Neural progenitor cell (in vitro differentiated cells): ENCODE measurements around the gene LMBR1. TPM values are rescaled to one million over a fixed set of nuclear protein-coding genes. Genes with fewer than 3 reads are reported as not detected.

Source experiments
- DNase-seq: peaks from one replicate; pipeline ENCODE4 v3.0.0-alpha.2; 2016; ENCODE audit warnings: low spot score
- H2AFZ ChIP-seq: fragments of 200-600 bp; sonication (generic); replicated peaks from 2 replicates; pipeline ENCODE4 v1.6.1; 2016; ENCODE audit warnings: antibody characterized with exemption
- H3F3A ChIP-seq: fragments of 200-600 bp; sonication (generic); 2 replicates; pipeline ENCODE4 v1.6.1; 2016; ENCODE audit warnings: antibody characterized with exemption, low read depth
- H3K27ac ChIP-seq: fragments of 200-600 bp; sonication (generic); 2 replicates; pipeline ENCODE4 v1.5.1; 2016; ENCODE audit warnings: mild to moderate bottlenecking
- H3K27me3 ChIP-seq: fragments of 200-600 bp; sonication (generic); 2 replicates; pipeline ENCODE4 v1.6.1; 2016; ENCODE audit warnings: mild to moderate bottlenecking, moderate library complexity
- H3K36me3 ChIP-seq: fragments of 200-600 bp; sonication (generic); 2 replicates; pipeline ENCODE4 v1.5.1; 2016
- H3K4me1 ChIP-seq: fragments of 200-600 bp; sonication (generic); 2 replicates; pipeline ENCODE4 v1.6.1; 2016; ENCODE audit warnings: mixed run types
- H3K4me2 ChIP-seq: fragments of 200-600 bp; sonication (generic); 2 replicates; pipeline ENCODE4 v1.6.1; 2016
- H3K4me3 ChIP-seq: fragments of 200-600 bp; sonication (generic); 2 replicates; pipeline ENCODE4 v1.5.1; 2016
- H3K79me2 ChIP-seq: fragments of 200-600 bp; sonication (generic); 2 replicates; pipeline ENCODE4 v1.6.1; 2016; ENCODE audit warnings: low read depth
- H3K9ac ChIP-seq: fragments of 200-600 bp; sonication (generic); 2 replicates; pipeline ENCODE4 v1.6.1; 2016
- H3K9me3 ChIP-seq: fragments of 200-600 bp; sonication (generic); 2 replicates; pipeline ENCODE4 v1.5.1; 2016; ENCODE audit warnings: low read depth
- H4K20me1 ChIP-seq: fragments of 200-600 bp; sonication (generic); 2 replicates; pipeline ENCODE4 v1.6.1; 2016; ENCODE audit warnings: low read depth
- H3K27ac Mint-ChIP-seq: 3 replicates; pipeline ENCODE4 v1.8.0; 2021; ENCODE audit warnings: mixed read lengths
- H3K27me3 Mint-ChIP-seq: 2 replicates; pipeline ENCODE4 v1.8.0; 2022; ENCODE audit warnings: low read depth, mild to moderate bottlenecking, inconsistent platforms, moderate library complexity, mixed read lengths; ENCODE audit not compliant: insufficient read depth
- H3K36me3 Mint-ChIP-seq: 3 replicates; pipeline ENCODE4 v1.8.0; 2021; ENCODE audit warnings: mixed read lengths
- H3K4me1 Mint-ChIP-seq: 3 replicates; pipeline ENCODE4 v1.8.0; 2021; ENCODE audit warnings: mixed read lengths
- H3K4me3 Mint-ChIP-seq: 3 replicates; pipeline ENCODE4 v1.8.0; 2021; ENCODE audit warnings: mild to moderate bottlenecking, moderate library complexity, mixed read lengths
- H3K9me3 Mint-ChIP-seq: 3 replicates; pipeline ENCODE4 v1.8.0; 2020; ENCODE audit warnings: mixed read lengths
- EZH2 ChIP-seq: fragments of 200-600 bp; sonication (generic); IDR thresholded peaks from 2 replicates; pipeline ENCODE4 v1.6.1; 2017; ENCODE audit warnings: antibody characterized with exemption, mild to moderate bottlenecking, moderate library complexity
- EZH2phosphoT487 ChIP-seq: fragments of 200-600 bp; sonication (generic); IDR thresholded peaks from 2 replicates; pipeline ENCODE4 v1.6.1; 2017; ENCODE audit warnings: antibody characterized with exemption
- total RNA-seq: library from RNA; depleted of rRNA; stranded (reverse); fragments of >200 nt; gene quantifications from 2 replicates; pipeline ENCODE4 v1.2.3, GENCODE V29; 2015; ENCODE audit warnings: low replicate concordance
- TF ChIP-seq, protein P1 (sequence below): fragments of 200-600 bp; sonication (generic); IDR thresholded peaks from 2 replicates; pipeline ENCODE4 v1.5.1; 2017; ENCODE audit warnings: antibody characterized with exemption, mild to moderate bottlenecking

LMBR1 gene
- total RNA-seq, 1 donor from 2014 or later = 58.1 TPM

DNA sequence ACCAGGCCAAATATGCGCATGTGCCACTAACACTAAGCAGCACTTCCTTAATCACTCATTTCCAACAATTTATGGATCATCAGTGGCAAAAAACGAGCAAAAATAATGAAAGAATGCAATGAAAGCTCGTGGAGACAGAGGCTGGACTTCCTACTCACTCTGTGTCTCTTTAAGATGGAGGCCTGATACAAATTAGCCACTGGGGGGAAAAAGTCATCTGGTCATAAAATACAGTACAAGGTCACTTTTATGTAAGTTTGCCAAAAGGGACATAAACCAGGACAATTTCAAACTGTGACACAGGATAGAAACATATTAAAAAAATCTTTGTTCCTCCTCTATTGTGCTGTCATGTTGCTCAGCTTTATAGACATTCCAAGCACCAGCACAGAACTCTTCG lies 101.7 kb downstream of the LMBR1 start:
- H2AFZ ChIP-seq = no peak overlapping the region
- H3K27ac ChIP-seq = no peak overlapping the region
- H3K4me3 ChIP-seq = no peak overlapping the region
- no peaks in the 10 kb centered on the region for H3F3A ChIP-seq
- Mint-ChIP-seq H3K4me3 (no peak overlapping the region), H3K4me1 (peaks cover 9% of the 10 kb centered on the region), H3K36me3 (no peaks in the 10 kb centered on the region), H3K9me3 (no peaks in the 10 kb centered on the region), H3K27ac (no peak overlapping the region), H3K27me3 (no peaks in the 10 kb centered on the region)
- no peaks in the 10 kb centered on the region for H3K9me3 ChIP-seq
- no peak for TF ChIP-seq EZH2phosphoT487
- no peak overlapping the region for H3K9ac ChIP-seq
- no peaks in the 10 kb centered on the region for H3K4me1 ChIP-seq
- no peaks in the 10 kb centered on the region for H4K20me1 ChIP-seq
- H3K36me3 ChIP-seq = no peaks in the 10 kb centered on the region
- no peaks in the 10 kb centered on the region for H3K79me2 ChIP-seq
- DNase-seq = no peak
- no peak overlapping the region for H3K4me2 ChIP-seq
- no peaks in the 10 kb centered on the region for H3K27me3 ChIP-seq

DNA sequence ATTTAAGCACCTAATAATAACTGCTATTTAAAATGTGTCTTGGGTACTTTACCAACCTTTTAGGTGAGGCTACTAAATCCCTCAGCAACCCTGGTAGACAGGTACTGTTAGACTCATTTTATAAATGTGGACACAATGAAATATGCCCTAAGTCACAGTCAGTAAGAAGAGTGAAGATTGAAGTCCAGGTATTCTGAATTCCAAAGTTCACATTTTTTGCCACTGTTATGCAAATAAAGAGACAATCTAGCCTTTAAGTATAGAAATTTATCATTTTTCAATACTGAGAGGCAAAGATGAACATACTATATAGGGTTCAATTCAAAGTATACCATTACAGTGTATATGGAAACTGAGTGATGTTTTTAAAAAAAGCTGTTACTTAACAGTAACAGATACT lies 102.7 kb downstream of the LMBR1 start:
- H3K4me1 Mint-ChIP-seq = peaks cover 9% of the 10 kb centered on the region
- H3K36me3 ChIP-seq = no peaks in the 10 kb centered on the region
- TF ChIP-seq EZH2phosphoT487 = no peak
- TF ChIP-seq, protein P1, sequence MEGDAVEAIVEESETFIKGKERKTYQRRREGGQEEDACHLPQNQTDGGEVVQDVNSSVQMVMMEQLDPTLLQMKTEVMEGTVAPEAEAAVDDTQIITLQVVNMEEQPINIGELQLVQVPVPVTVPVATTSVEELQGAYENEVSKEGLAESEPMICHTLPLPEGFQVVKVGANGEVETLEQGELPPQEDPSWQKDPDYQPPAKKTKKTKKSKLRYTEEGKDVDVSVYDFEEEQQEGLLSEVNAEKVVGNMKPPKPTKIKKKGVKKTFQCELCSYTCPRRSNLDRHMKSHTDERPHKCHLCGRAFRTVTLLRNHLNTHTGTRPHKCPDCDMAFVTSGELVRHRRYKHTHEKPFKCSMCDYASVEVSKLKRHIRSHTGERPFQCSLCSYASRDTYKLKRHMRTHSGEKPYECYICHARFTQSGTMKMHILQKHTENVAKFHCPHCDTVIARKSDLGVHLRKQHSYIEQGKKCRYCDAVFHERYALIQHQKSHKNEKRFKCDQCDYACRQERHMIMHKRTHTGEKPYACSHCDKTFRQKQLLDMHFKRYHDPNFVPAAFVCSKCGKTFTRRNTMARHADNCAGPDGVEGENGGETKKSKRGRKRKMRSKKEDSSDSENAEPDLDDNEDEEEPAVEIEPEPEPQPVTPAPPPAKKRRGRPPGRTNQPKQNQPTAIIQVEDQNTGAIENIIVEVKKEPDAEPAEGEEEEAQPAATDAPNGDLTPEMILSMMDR = no peak
- no peak for TF ChIP-seq EZH2
- H3K4me3 ChIP-seq = no peak overlapping the region
- no peak overlapping the region for H3K4me3 Mint-ChIP-seq
- H3K27ac Mint-ChIP-seq = no peak overlapping the region
- H3K9me3 ChIP-seq = no peaks in the 10 kb centered on the region
- H3F3A ChIP-seq = no peaks in the 10 kb centered on the region
- H3K9ac ChIP-seq = no peak overlapping the region
- no peaks in the 10 kb centered on the region for H3K27me3 Mint-ChIP-seq
- H3K36me3 Mint-ChIP-seq = no peaks in the 10 kb centered on the region
- no peak overlapping the region for H3K27ac ChIP-seq
- no peak overlapping the region for H2AFZ ChIP-seq
- H3K4me1 ChIP-seq = no peaks in the 10 kb centered on the region
- no peaks in the 10 kb centered on the region for H3K27me3 ChIP-seq
- no peaks in the 10 kb centered on the region for H3K79me2 ChIP-seq
- H3K4me2 ChIP-seq = no peak overlapping the region
- no peaks in the 10 kb centered on the region for H4K20me1 ChIP-seq
- H3K9me3 Mint-ChIP-seq = no peaks in the 10 kb centered on the region
- DNase-seq = no peak

DNA sequence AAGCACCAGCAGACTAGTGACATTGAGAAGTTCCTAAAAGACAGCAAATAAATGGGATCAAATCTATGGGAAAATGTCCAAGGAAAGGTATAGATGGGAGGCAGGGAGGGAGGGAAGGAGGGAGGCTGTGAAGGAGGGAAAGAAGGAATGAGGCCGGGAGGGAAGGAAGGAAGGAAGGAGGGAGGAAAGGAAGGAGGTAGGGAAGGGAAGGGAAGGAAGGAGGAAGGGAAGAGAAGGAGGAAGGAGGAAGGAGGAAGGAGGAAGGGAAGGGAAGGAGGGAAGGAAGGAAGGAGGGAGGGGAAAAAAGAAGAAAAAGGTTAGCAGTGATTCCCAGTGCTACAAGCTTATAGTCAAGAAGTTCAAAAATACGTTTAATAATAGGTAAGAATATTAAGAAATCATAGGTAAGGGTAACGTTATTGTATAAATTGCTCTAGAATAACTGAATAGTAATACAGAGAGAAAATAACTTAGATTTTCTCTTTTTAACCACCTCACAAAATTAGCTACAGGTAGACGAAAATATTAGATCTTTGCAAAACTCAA lies 106.9 kb downstream of the LMBR1 start:
- H3K4me1 Mint-ChIP-seq = peaks cover 3% of the 10 kb centered on the region

DNA sequence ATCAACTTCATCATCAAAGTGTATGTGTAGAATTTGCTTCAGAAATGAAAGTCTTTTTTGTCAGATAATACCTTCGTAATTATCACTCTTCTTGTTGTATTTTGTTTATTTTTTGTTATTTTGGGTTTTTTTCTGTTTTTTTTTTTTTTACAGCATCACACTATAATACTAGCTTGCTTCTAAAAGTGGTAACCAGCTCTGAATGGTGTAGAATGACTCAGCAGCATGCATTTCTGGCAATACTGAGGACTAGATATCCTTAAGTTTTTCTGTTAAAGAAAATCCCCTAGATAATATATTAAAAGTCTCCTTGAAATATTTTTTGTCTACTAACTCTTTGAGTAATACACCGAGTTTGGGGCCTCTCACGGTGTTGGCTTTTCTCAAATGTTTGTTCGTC lies 109.1 kb downstream of the LMBR1 start:
- Histone ChIP-seq H3K27ac (no peak overlapping the region), H3K4me1 (no peaks in the 10 kb centered on the region), H3K27me3 (no peaks in the 10 kb centered on the region), H3K4me2 (no peak overlapping the region), H3K4me3 (no peak overlapping the region), H4K20me1 (no peaks in the 10 kb centered on the region), H3K9me3 (no peaks in the 10 kb centered on the region), H3K36me3 (no peaks in the 10 kb centered on the region), H2AFZ (no peak overlapping the region), H3F3A (no peaks in the 10 kb centered on the region), H3K79me2 (no peaks in the 10 kb centered on the region), H3K9ac (no peak overlapping the region)
- Mint-ChIP-seq H3K9me3 (no peaks in the 10 kb centered on the region), H3K36me3 (no peaks in the 10 kb centered on the region), H3K27me3 (no peaks in the 10 kb centered on the region), H3K4me3 (no peak overlapping the region), H3K4me1 (peaks cover 4% of the 10 kb centered on the region), H3K27ac (no peak overlapping the region)
- no peak for DNase-seq
- TF ChIP-seq, protein P1 = no peak
- no peak for TF ChIP-seq EZH2
- no peak for TF ChIP-seq EZH2phosphoT487

More for the DNA sequence above, 106.9 kb downstream of the LMBR1 start:
- Histone ChIP-seq H2AFZ (no peak overlapping the region), H4K20me1 (no peaks in the 10 kb centered on the region), H3K36me3 (no peaks in the 10 kb centered on the region), H3K4me3 (no peak overlapping the region), H3K9ac (no peak overlapping the region), H3K27me3 (no peaks in the 10 kb centered on the region), H3K4me1 (no peaks in the 10 kb centered on the region), H3K9me3 (no peaks in the 10 kb centered on the region), H3K27ac (no peak overlapping the region), H3K79me2 (no peaks in the 10 kb centered on the region), H3F3A (no peaks in the 10 kb centered on the region), H3K4me2 (no peak overlapping the region)
- TF ChIP-seq, protein P1 = no peak
- TF ChIP-seq EZH2phosphoT487 = no peak
- TF ChIP-seq EZH2 = no peak
- no peak for DNase-seq
- no peak overlapping the region for H3K27ac Mint-ChIP-seq
- H3K36me3 Mint-ChIP-seq = no peaks in the 10 kb centered on the region
- no peaks in the 10 kb centered on the region for H3K9me3 Mint-ChIP-seq
- no peak overlapping the region for H3K4me3 Mint-ChIP-seq
- no peaks in the 10 kb centered on the region for H3K27me3 Mint-ChIP-seq
